HG03432 (cell line): Measurements from ENCODE around the gene RASGEF1C.
"Not testable (repeated sequence)": the region's sequence is repeated elsewhere in the genome, so short reads cannot be mapped to it uniquely, and the experiment has no call there.

Experiments used
- ATAC-seq: cut with Tn5 transposase; IDR thresholded peaks from one replicate; pipeline ENCODE4 v1.9.1; 2021; ENCODE audit warnings: mild to moderate bottlenecking, moderate library complexity; ENCODE audit not compliant: unreplicated experiment

The RASGEF1C gene

DNA sequence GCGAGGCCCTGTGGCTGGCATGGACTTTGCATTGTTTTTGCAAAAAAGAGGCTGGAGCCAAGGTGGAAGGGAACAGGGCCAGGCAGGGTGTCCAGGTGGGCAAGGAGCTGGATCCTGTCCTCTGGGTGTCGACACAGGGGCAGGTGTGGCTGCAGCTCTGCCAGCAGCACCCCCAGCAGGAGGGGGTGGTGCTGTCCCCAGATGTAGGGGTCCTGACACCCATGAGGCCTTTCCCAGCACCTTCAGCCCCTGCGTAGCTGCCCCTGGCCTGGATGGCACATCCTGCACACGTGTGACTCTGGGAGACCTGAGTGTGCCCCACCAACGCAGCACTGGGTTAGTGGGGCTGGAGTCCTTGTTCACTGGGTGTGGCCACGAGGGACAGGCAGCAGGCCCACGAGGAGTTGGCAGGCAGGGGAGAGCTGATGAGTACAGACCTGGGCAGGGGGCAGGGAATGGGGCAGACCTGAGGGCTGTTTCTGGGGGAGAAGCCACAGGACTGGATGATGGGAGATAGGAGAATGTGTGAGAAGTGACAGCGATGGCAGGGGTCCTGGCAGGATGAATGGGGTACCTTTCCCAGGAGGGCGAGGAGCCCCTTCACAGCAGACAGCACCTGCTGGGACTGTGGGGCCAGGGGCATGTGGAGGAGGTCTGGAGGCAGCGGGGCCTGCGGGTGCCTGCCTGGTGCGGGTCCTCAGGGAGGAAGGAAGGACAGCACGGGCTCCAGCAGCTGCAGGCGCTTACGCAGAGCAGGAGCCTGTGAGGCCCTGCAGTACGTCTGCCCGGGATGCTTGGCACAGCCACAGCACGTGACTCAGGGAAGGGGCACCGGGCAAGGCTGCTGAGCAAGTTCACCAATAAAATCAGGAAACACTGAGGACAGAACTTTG lies 3.6 kb upstream of the RASGEF1C start:
- no peak for ATAC-seq

- ATAC-seq, result no peak
Measured at GRCh38 chr5:180211761-180212035, 2.7 kb upstream of the RASGEF1C start.

- ATAC-seq, result no peak
Measured at GRCh38 chr5:180210961-180211760, 2.1 kb upstream of the RASGEF1C start.

DNA sequence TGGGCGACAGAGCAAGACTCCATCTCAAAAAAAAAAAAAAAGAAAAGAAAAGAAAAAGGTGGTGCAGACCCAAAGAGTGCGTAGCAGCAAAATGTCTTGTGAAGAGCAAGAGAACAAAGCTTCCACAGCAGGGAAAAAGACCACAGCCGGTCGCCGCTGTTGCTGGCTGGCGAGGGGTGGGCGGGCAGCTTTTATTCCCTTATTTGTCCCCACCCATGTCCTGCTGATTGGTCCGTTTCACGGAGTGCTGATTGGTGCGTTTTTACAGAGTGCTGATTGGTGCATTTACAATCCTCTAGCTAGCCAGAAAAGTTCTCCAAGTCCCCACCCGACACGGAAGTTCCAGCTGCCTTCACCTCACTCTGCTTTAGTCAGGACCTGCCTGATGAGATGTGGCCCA lies 1.1 kb upstream of the RASGEF1C start:
- not testable (repeated sequence) for ATAC-seq

DNA sequence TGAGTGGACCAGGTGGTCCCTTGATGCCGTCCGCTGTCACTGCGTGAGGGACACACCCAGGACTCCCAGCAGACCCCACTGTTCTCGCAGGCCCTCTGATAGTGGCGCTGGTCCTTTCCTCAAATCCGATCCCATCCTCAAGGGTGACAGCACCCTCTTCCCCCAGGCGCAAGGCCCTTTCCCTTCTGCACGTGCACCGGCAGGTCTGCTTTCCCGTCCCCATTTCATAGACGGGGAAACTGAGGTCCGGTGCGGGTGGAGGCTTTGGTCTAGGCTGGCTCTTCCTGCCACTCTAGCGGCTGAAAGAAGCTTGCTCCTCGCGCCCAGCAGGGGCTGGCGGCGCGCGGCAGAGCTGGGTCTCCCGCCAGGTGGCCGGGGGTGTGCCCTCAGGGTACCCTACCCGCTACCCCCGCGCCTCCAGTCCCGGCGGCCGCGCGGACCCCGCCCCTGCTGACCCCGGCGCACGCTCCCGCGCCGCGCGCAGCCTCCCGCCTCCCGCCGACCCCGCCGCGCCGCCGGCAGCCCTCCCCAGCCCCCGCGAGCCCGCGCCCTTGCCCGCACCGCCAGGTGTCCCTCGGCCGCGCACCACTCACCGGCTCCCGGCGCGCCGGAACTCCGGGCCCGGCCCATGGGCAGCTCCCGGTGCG lies 453 bp downstream of the RASGEF1C start:
- ATAC-seq, result peak; percentile 31

GRCh38 chr5:180208038-180208434 lies 975 bp downstream of the RASGEF1C start:
- no peak for ATAC-seq

- ATAC-seq, result no peak
Measured at GRCh38 chr5:180207593-180207992, 1.4 kb downstream of the RASGEF1C start.

DNA sequence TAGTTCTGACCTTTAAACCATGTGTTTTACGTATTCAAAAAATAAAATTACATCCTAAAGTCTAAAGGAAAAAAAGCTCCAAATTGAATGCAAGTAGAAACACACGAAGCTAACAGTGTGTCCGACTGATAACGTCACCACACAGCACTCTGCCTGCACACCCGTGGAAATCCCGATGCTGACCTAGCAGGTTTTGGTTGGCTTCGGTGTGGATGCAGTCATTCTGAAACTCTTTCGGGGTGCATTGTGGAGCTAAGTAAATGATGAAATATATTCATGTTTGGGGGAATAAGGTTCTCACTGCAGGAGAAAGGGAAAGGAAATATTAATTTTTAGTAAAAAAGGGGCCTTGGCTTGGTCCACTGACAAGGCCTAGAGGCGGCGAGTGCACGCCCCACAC lies 2.0 kb downstream of the RASGEF1C start:
- no peak for ATAC-seq

- ATAC-seq, result no peak
Measured at GRCh38 chr5:180205916-180206315, 3.1 kb downstream of the RASGEF1C start.

DNA sequence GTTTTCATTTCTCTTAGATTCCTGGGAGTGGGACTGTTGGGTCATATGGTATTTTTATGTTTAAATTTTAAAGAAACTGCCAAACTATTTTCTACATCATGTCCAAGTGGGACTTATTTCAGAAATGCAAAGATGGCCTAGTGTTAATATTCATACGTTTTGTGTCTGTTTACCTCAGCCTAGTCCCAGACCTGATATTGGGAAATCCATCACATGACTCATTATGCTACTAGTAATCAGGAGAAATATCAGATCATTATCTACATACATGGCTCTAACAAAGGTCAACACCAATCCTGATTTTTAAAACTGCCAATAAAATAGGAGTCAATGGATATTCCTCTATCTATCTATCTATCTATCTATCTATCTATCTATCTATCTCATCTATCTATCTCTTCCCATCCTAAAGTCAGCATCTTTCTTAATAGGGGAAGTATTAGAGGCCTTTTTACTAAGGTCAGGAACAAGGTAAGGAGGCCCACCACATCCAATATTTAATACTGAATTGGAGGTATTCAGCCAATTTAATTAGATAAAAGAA lies 4.7 kb downstream of the RASGEF1C start:
- no peak for ATAC-seq

DNA sequence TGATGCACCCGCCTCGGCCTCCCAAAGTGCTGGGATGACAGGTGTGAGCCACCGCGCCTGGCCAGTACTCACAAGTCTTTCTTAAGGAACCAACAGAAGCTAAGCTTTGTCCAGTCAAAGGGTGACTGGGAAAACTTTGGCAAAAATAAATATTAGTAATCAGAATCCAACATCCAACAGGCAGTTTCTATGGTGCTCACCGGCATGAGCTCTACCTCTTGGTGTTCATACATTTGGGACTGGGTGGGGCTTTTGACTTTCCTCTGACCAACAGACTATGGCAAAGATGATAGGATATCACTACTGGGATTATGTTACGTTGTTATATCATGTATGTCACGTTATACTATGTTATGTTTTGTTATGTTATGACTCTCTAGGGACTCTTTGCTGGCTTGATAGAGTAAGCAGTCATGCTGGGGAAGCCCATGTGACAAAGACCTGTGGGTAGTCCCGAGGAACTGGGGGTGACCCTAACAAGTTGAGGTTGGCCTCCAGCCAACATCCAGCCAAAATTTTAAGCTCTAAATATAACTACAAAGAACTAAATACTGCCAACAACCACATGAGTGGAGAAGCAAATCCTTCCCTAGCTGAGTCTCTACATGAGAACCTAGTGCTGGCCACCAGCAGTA lies 6.0 kb downstream of the RASGEF1C start:
- no peak for ATAC-seq

- no peak for ATAC-seq
Measured at GRCh38 chr5:180201051-180201987, 7.7 kb downstream of the RASGEF1C start.

DNA sequence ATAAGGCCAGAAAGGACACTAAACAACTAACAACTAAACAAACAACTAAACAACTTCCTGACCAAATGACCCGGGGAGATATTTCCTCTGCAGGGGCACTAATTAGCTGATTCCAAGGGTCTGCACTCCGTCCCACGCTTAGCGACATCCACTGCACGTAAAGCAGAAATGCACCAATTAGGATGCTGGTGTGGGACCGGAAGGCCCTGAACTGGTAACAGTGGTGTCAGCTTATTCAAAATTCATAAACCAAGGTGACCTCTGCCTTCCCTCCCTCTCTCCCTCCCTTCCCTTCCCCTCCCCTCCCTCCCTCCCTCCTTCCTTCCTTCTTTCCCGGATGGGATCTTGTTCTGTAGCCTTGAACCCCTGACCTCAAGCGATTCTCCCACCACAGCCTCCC lies 9.6 kb downstream of the RASGEF1C start:
- no peak for ATAC-seq

- ATAC-seq, result no peak
Measured at GRCh38 chr5:180198208-180198607, 10.8 kb downstream of the RASGEF1C start.

GRCh38 chr5:180197016-180197702 lies 11.9 kb downstream of the RASGEF1C start:
- no peak for ATAC-seq

- ATAC-seq, result no peak
Measured at GRCh38 chr5:180194410-180195345, 14.3 kb downstream of the RASGEF1C start.

GRCh38 chr5:180193749-180194375 lies 15.1 kb downstream of the RASGEF1C start:
- no peak for ATAC-seq

GRCh38 chr5:180191716-180192115 lies 17.3 kb downstream of the RASGEF1C start:
- ATAC-seq, result no peak
